HEK293 (cell line): ENCODE data around the gene RNF40.

Experiments
- CTCF ChIP-seq: fragments of 450-650 bp; formaldehyde crosslinking; IDR thresholded peaks from 2 replicates; pipeline ENCODE4 v1.5.1; 2016; ENCODE audit warnings: missing biosample characterization, missing genetic modification characterization
- ZBTB7A ChIP-seq: fragments of 450-650 bp; formaldehyde crosslinking; IDR thresholded peaks from 2 replicates; pipeline ENCODE4 v1.5.1; 2016; ENCODE audit warnings: low read depth, missing biosample characterization, missing genetic modification characterization
- ZNF155 ChIP-seq: fragments of 450-650 bp; formaldehyde crosslinking; IDR thresholded peaks from 2 replicates; pipeline ENCODE4 v1.5.1; 2016; ENCODE audit warnings: missing biosample characterization, missing genetic modification characterization
- ZNF311 ChIP-seq: fragments of 450-650 bp; formaldehyde crosslinking; IDR thresholded peaks from 2 replicates; pipeline ENCODE4 v1.5.1; 2017; ENCODE audit warnings: missing biosample characterization, missing genetic modification characterization, borderline replicate concordance
- ZNF664 ChIP-seq: fragments of 450-650 bp; formaldehyde crosslinking; IDR thresholded peaks from 2 replicates; pipeline ENCODE4 v1.5.1; 2016; ENCODE audit warnings: missing biosample characterization, missing genetic modification characterization
- ZNF785 ChIP-seq: fragments of 450-650 bp; formaldehyde crosslinking; IDR thresholded peaks from 2 replicates; pipeline ENCODE4 v1.5.1; 2016; ENCODE audit warnings: missing biosample characterization, missing genetic modification characterization
- ZNF792 ChIP-seq: fragments of 450-650 bp; formaldehyde crosslinking; IDR thresholded peaks from 2 replicates; pipeline ENCODE4 v1.5.1; 2016; ENCODE audit warnings: missing biosample characterization, missing genetic modification characterization
- TF ChIP-seq, protein P1 (sequence below): fragments of 450-650 bp; formaldehyde crosslinking; IDR thresholded peaks from 2 replicates; pipeline ENCODE4 v1.5.1; 2016; ENCODE audit warnings: missing biosample characterization, missing genetic modification characterization

- no peak for TF ChIP-seq CTCF
- TF ChIP-seq, protein P1, sequence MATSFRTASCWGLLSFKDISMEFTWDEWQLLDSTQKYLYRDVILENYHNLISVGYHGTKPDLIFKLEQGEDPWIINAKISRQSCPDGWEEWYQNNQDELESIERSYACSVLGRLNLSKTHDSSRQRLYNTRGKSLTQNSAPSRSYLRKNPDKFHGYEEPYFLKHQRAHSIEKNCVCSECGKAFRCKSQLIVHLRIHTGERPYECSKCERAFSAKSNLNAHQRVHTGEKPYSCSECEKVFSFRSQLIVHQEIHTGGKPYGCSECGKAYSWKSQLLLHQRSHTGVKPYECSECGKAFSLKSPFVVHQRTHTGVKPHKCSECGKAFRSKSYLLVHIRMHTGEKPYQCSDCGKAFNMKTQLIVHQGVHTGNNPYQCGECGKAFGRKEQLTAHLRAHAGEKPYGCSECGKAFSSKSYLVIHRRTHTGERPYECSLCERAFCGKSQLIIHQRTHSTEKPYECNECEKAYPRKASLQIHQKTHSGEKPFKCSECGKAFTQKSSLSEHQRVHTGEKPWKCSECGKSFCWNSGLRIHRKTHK (tag by site-specific recombination) = no peak
- no peak for TF ChIP-seq ZBTB7A (tag by site-specific recombination)
- TF ChIP-seq ZNF664 (tag by site-specific recombination) = no peak
- no peak for TF ChIP-seq ZNF792
- no peak for TF ChIP-seq ZNF785
- TF ChIP-seq ZNF311 (tag by site-specific recombination) = no peak
- no peak for TF ChIP-seq ZNF155 (tag by site-specific recombination)
Measured at GRCh38 chr16:30748634-30749445, 13.3 kb upstream of the RNF40 start.
